Measurements from ENCODE around the gene PLEKHM3. TPM values are rescaled to one million over a fixed set of nuclear protein-coding genes. Genes with fewer than 3 reads are reported as not detected.
"Not testable (repeated sequence)": the region's sequence is repeated elsewhere in the genome, so short reads cannot be mapped to it uniquely, and the experiment has no call there.

Gene PLEKHM3
- total RNA-seq, 2 donors from 2014 or later: 5.2 to 15.8 TPM

DNA sequence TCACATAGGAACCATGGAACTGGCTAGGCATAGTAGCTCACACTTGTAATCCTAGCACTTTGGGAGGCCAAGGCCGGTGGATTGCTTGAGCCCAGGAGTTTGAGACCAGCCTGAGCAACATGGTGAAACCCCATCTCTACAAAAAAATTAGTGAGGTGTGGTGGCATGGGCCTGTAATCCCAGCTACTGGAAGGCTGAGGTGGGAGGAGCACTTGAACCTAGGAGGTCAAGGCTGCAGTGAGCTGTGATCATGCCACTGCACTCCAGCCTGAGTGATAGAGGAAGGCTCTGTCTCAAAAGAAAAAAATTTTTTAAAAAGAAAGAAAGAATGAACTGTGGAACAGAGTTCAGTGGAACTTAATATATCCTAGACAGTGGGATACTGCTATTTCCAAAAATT is 76.1 kb downstream of the PLEKHM3 start:
- H3K27ac Mint-ChIP-seq, H3K36me3 Mint-ChIP-seq: not testable (repeated sequence)

DNA sequence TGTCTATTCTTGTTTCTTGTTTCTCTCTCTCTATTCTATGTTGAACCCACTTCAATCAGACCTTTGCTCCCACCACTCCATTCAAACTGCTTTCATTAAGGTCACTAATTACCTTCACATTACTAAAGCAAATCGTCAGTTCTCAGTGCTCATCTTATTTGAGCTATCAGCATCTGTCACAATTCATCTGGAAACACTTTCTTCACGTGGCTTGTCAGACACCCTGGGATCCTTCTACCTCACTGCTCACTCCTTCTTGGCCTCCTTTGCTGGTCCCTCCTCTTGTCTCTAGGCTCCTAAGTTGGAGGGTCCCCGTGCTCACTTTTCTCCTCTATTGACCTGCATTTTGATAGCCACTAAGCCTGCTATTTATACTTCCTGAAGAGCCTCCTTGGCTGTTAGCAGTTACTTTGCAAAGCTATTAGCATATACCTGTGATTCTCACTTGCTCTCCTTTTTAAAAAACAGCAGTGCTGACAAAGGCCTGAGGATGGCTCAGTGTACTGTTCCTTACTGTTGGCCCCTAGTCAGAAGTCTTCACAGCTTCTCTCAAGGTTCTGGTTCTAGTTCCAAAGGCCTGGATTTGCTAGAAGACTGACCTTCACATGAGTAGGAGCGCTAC is 80.2 kb downstream of the PLEKHM3 start:
- ATAC-seq (no peak), DNase-seq (ENCODE audit: low spot score in 2 of 2) (no peak)
- no peak overlapping the region for H3K27ac Mint-ChIP-seq
- H3K9me3 Mint-ChIP-seq: no peaks in the 10 kb centered on the region
- H3K36me3 Mint-ChIP-seq: no peaks in the 10 kb centered on the region

More for the DNA sequence above, 76.1 kb downstream of the PLEKHM3 start:
- not testable (repeated sequence) for DNase-seq (ENCODE audit: low spot score in 2 of 2); H3K9me3 Mint-ChIP-seq; ATAC-seq

DNA sequence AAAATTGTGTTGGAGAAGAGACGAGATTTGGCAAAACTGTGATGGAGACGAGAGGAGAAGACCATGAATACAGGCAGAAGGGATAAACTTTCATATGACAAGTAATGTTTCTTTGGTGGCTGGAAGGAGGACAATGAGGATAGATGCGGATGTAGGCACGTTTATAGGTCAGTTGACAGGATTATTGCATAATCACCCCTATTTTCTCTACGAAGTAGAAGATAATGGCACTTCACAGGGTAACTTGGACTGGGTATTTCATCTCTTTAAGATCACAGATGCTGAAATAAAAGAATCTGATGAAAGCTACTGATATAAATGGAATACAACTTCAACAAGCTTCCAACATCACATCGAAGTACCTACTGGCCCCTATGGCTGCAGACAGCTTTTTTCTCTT is 81.0 kb downstream of the PLEKHM3 start:
- H3K36me3 Mint-ChIP-seq: no peaks in the 10 kb centered on the region
- ATAC-seq (no peak), DNase-seq (ENCODE audit: low spot score in 2 of 2) (no peak)
- no peaks in the 10 kb centered on the region for H3K9me3 Mint-ChIP-seq
- H3K27ac Mint-ChIP-seq: no peak overlapping the region

DNA sequence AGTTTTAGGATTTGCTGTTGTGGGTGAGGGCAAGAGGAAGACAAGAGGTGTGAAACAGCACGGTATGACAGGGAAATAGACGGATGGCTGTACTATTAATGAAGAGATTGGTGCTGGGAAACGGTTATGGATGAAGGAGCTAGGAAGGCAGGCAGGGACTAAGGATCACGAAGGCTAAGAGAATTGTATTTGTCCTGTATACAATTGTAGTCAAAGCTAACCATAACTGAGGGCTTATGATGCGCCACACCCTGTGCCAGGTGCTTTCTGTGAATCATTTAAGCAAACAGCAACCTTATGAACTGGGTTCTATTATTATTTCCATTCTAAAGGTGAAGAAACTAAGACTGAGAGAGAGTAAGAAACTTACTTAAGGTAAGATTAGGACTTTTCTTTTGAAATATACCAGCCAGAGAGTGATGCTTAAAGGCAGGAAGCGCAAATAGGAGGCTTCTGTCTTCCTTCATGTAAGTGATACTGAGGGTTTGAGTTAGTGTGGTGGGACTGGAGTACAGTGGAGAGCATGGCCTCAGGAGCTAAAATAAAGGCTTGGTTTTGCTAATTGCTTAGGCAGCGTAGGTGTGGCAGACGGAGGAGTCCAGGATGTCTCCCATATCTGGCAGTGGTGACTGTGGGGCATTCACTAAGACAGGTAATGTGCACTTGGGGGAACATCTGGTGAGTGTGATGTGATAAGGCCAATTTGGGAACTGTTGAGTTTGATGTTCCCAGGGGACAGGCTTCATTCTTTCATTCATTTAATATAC is 85.8 kb downstream of the PLEKHM3 start:
- Mint-ChIP-seq H3K27ac (no peak overlapping the region), H3K9me3 (no peaks in the 10 kb centered on the region), H3K36me3 (no peaks in the 10 kb centered on the region)
- ATAC-seq (no peak), DNase-seq (ENCODE audit: low spot score in 2 of 2) (no peak)

- H3K27ac Mint-ChIP-seq: no peak overlapping the region
Observed at GRCh38 chr2:207938886-207939285, 86.4 kb downstream of the PLEKHM3 start.

GRCh38 chr2:207938415-207938814 is 86.9 kb downstream of the PLEKHM3 start:
- DNase-seq (ENCODE audit: low spot score in 2 of 2) (no peak), ATAC-seq (no peak)
- Mint-ChIP-seq H3K36me3 (no peaks in the 10 kb centered on the region), H3K27ac (no peak overlapping the region), H3K9me3 (no peaks in the 10 kb centered on the region)

More at GRCh38 chr2:207938886-207939285, 86.4 kb downstream of the PLEKHM3 start:
- no peaks in the 10 kb centered on the region for H3K9me3 Mint-ChIP-seq
- H3K36me3 Mint-ChIP-seq: no peaks in the 10 kb centered on the region
- DNase-seq (ENCODE audit: low spot score in 2 of 2): no peak
- no peak for ATAC-seq

- H3K27ac Mint-ChIP-seq: no peak overlapping the region
- DNase-seq (ENCODE audit: low spot score in 2 of 2): no peak
- H3K9me3 Mint-ChIP-seq: no peaks in the 10 kb centered on the region
- no peaks in the 10 kb centered on the region for H3K36me3 Mint-ChIP-seq
- no peak for ATAC-seq
Observed at GRCh38 chr2:207937823-207938222, 87.5 kb downstream of the PLEKHM3 start.

DNA sequence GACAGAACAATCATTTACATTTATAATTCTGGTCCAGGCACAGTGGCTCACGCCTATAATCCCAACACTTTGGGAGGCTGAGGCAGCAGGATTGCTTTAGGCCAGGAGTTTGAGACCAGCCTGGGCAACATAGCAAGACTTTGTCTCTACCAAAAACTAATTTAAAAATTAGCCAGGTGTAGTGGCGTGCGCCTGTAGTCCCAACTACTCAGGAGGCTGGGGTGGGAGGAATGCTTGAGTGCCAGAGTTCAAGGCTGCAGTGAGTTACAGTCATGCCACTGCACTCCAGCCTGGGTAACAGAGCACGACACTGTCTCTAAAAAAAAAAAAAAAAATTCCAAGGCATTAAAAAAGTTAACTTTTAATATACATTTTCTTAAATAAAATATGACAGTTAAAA is 88.1 kb downstream of the PLEKHM3 start:
- Mint-ChIP-seq H3K9me3 (no peaks in the 10 kb centered on the region), H3K36me3 (no peaks in the 10 kb centered on the region), H3K27ac (no peak overlapping the region)
- ATAC-seq: no peak
- DNase-seq (ENCODE audit: low spot score in 2 of 2): no peak

DNA sequence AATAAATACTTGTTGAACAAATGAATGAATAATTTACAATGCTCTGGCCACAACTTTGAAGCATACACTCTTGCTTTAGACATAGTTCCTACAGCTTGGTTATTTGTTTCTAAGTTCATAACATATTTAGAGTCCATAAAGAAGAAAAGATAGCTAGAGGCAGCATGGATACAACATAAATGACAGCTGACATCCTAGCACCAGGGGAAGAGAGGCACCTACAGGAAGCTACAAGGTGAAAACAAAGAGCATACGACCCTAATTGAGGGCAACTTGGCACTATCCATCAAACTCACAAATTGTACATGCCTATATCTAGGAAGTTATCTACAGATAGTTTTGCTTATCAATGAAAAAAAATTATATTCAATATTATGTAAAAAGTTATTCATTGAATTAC is 88.9 kb downstream of the PLEKHM3 start:
- ATAC-seq (no peak), DNase-seq (ENCODE audit: low spot score in 2 of 2) (no peak)
- Mint-ChIP-seq H3K36me3 (no peaks in the 10 kb centered on the region), H3K27ac (no peak overlapping the region), H3K9me3 (no peaks in the 10 kb centered on the region)

DNA sequence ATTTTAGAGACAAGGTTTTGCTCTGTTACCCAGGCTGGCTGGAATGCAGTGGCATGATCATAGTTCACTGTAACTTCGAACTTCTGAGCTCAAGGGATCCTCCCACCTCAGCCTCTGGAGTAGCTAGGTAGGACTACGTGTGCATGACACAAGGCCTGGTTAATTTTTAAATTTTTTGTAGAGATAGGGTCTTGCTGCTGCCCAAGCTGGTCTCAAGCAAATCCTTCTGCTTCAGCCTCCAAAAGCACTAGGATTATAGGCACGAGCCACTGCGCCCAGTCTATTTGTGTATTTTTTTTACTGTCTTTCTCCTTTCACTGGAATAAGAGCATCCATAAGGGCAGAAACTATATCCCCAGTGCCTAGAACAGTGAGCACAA is 89.3 kb downstream of the PLEKHM3 start:
- H3K27ac Mint-ChIP-seq: no peak overlapping the region
- DNase-seq (ENCODE audit: low spot score in 2 of 2): no peak
- ATAC-seq: no peak
- peaks cover 0 to under 1% of the 10 kb centered on the region in 2 donors for H3K36me3 Mint-ChIP-seq
- H3K9me3 Mint-ChIP-seq: no peaks in the 10 kb centered on the region

DNA sequence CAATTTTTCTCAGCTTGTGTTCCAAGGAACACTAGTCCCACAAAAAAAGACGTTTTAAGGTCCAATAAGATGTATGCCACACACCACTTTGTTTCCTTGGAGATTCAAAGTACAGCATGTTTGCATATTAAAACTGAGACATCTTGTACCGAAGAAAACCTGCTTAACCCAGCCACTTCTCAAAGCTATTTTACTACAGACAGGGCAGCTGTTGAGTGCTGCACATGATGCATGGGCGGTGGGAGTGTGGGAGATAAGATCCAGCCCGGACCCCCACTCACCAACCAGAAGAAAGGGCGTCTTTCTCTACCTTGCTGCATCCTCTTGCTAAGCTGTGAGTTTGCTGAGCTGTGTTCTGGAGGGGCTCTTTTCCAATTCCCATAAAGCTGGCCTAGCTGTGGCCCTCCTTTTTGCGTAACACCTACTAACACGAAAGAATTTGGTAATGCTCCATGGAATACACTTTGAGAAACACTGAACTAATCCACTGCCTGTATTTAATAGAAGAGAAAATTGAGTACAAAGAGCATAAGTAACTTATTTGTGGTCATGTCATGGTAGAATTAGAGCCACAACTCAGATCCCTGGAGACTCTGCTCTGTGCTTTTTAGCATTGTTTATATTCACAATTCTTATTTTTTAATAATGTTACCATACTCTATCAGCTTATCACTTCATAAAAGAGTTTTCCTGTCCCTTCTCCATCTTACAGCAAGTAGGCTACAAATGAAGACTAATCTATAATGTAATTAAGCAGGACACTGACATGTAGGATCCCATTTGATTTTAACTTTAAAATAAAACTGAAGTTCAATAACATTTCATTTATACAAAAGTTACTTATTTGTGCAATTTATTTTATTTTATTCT is 90.0 kb downstream of the PLEKHM3 start:
- no peaks in the 10 kb centered on the region for H3K9me3 Mint-ChIP-seq
- H3K27ac Mint-ChIP-seq: no peak overlapping the region
- ATAC-seq: no peak
- no peak for DNase-seq (ENCODE audit: low spot score in 2 of 2)
- peaks cover 0 to 5% of the 10 kb centered on the region in 2 donors for H3K36me3 Mint-ChIP-seq

DNA sequence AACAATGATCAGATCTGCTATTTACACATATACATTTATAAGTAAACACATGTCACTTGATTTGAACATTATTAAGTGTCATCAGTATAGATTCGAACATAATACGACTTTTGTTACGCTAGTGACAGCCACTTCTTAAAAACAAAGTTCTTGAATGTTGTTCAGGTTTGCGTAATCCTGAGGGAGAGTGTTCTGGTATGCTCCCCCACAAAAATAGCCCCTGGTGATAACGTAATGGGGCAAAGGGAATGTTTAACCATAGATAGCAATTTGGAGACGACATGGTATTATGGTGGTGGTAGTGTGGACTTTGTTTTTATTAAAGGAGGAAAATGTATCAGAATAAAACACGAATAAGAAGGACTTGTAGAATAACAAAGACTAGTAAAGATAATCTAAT is 90.6 kb downstream of the PLEKHM3 start:
- Mint-ChIP-seq H3K36me3 (peaks cover 0 to 5% of the 10 kb centered on the region in 2 donors), H3K9me3 (no peaks in the 10 kb centered on the region), H3K27ac (no peak overlapping the region)
- ATAC-seq (no peak), DNase-seq (ENCODE audit: low spot score in 2 of 2) (no peak)

DNA sequence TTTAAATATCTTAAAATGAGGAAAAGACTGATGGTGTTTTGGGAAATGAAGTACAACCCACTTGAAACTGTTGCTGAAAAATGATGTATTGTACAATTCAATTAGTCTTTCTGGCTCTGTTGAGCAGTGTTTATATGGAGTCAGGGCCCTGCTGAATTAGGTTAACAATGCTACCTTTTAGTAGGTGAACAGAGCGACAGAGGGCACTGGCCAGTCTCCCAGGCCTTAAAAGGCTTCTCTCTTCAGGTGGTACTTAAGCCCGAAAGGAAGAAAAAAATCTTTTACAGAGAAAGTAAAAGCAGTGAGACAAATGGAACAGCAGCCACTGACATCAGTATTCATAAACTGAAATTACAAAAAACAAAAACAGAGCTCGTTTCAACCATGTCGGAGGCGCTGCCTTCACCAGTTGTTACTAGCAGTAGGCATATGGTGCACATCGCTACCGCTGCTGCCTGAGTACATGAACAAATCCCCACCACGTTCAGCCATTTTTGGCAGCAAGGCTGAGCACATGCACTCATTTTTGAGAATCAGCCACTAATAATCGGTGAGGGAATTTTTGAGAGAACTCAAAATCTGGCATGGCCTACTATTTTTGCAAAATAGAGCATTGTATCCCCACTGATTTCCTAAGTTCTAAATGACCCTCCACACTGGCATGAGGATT is 91.8 kb downstream of the PLEKHM3 start:
- Mint-ChIP-seq H3K36me3 (peaks cover 0 to 5% of the 10 kb centered on the region in 2 donors), H3K27ac (no peak overlapping the region), H3K9me3 (no peaks in the 10 kb centered on the region)
- ATAC-seq (no peak), DNase-seq (ENCODE audit: low spot score in 2 of 2) (no peak)

GRCh38 chr2:207932106-207932505 is 93.2 kb downstream of the PLEKHM3 start:
- Mint-ChIP-seq H3K9me3 (no peaks in the 10 kb centered on the region), H3K27ac (no peak overlapping the region), H3K36me3 (peaks cover 0 to 5% of the 10 kb centered on the region in 2 donors)
- no peak for ATAC-seq
- no peak for DNase-seq (ENCODE audit: low spot score in 2 of 2)

GRCh38 chr2:207930747-207931146 is 94.6 kb downstream of the PLEKHM3 start:
- no peak for DNase-seq (ENCODE audit: low spot score in 2 of 2)
- no peak for ATAC-seq
- Mint-ChIP-seq H3K36me3 (peaks cover 0 to 8% of the 10 kb centered on the region in 2 donors), H3K9me3 (no peaks in the 10 kb centered on the region), H3K27ac (no peak overlapping the region)

DNA sequence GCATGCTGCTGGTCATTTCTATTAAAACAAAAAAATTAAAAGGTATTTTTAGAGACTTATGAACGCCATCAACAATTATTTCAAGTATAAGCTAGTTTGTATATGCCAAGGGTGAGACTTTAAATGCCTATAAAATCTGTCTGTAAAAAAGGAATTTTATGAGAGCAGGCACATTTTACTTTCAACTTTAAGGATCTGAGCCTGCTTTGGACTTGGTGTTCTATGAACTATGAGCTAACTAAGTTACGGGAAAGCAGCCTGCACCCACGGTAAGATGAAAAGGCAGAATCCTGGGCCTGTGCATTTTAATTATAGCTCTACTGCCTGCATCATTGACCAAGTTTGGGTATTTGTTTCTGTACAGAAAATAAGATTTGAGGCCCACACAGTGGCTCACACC is 95.4 kb downstream of the PLEKHM3 start:
- DNase-seq (ENCODE audit: low spot score in 2 of 2) (no peak), ATAC-seq (no peak)
- H3K9me3 Mint-ChIP-seq: no peaks in the 10 kb centered on the region
- no peak overlapping the region for H3K27ac Mint-ChIP-seq
- H3K36me3 Mint-ChIP-seq: peaks cover 0 to 12% of the 10 kb centered on the region in 2 donors

DNA sequence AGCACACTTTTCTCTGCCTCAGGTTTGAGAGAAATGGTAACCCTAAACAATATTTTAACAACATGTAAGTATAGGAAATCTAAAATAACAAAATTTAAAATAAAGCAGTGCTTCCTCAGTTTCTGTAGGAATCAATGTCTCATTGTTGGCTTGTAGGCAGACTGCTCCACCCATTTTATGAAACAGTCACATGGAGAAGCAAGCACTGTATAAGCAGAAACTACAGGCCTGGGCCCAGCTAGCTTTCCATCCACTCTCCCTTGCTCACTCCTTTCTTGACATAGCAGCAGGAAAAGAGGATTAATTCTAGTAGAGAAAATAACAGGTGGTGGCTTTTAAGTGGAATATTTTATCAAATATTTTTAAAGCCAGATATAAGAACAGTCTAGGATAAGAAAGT is 97.2 kb downstream of the PLEKHM3 start:
- no peak for ATAC-seq
- no peak overlapping the region for H3K27ac Mint-ChIP-seq
- DNase-seq (ENCODE audit: low spot score in 2 of 2): no peak
- H3K36me3 Mint-ChIP-seq: peaks cover 0 to 12% of the 10 kb centered on the region in 2 donors
- H3K9me3 Mint-ChIP-seq: no peaks in the 10 kb centered on the region

Measured in activated naive CD4-positive, alpha-beta T cell treated with anti-CD3 and anti-CD28 coated beads, Interleukin-2, amount 50 U/mL, for 72 hours (primary cell).